CD4-positive, alpha-beta T cell treated with Interleukin-2 at 100 ng/mL for 4 hours (primary cell): ENCODE results near the gene TMC6.
"Not testable (repeated sequence)": the region's sequence is repeated elsewhere in the genome, so short reads cannot be mapped to it uniquely, and the experiment has no call there.

Source experiments
- DNase-seq: peaks from one replicate; pipeline ENCODE4 v3.0.0-alpha.2; 2020; ENCODE audit warnings: low spot score

Gene TMC6

GRCh38 chr17:78069695-78070094 is 58.9 kb downstream of the TMC6 start:
- no peak for DNase-seq

- not testable (repeated sequence) for DNase-seq
Measured at GRCh38 chr17:78066976-78067375, 61.6 kb downstream of the TMC6 start.

GRCh38 chr17:78064708-78065107 is 63.8 kb downstream of the TMC6 start:
- DNase-seq = no peak

- no peak for DNase-seq
Measured at GRCh38 chr17:78063489-78063888, 65.1 kb downstream of the TMC6 start.

- DNase-seq = no peak
Measured at GRCh38 chr17:78062596-78062995, 66.0 kb downstream of the TMC6 start.
